ENCODE results near the gene MTO1.
"Not testable (repeated sequence)": the region's sequence is repeated elsewhere in the genome, so short reads cannot be mapped to it uniquely, and the experiment has no call there.

DNA sequence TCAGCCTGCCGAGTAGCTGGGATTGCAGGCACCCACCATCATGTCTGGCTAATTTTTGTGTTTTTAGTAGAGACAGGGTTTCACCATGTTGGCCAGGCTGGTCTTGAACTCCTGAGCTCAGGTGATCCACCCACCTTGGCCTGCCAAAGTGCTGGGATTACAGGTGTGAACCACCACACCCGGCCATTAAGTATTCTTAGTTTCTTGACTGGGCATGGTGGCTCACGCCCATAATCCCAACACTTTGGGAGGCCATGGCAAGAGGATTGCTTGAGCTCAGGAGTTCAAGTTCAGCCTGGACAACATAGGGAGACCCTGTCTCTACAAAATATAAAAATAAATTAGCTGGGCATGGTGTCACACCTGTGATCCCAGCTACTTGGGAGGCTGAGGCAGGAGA lies 80.9 kb downstream of the MTO1 start:
- not testable (repeated sequence) for TF ChIP-seq EZH2phosphoT487 (IDR thresholded peaks at IDR 0.05; ENCODE audit: insufficient read depth, low read depth); EZH2 (IDR thresholded peaks at IDR 0.05; ENCODE audit: insufficient read depth, poor library complexity, severe bottlenecking)

All from GM23248 (cell line).